Measurements from ENCODE around the gene A2ML1. TPM values are rescaled to one million over a fixed set of nuclear protein-coding genes. Genes with fewer than 3 reads are reported as not detected.
"Not testable (repeated sequence)": the region's sequence is repeated elsewhere in the genome, so short reads cannot be mapped to it uniquely, and the experiment has no call there.

Gene A2ML1
- total RNA-seq, 2 experiments from 2014 or later = not detected

DNA sequence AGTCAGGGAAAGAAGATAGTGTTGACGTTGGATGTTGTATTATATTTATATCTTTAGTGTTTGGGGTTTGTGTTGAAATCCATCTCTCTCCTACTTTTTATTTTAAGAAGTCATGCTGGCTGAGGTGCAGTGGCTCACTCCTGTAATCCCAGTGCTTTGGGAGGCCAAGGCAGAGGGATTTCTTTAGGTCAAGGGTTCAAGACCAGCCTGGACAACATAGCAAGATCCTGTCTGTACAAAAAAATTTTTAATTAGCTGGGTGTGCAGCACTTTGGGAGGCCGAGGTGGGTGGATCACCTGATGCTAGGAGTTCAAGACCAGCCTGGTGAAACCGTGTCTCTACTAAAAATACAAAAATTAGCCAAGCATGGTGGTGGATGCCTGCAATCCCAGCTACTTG lies 23.9 kb downstream of the A2ML1 start:
- no peak for DNase-seq
- no peaks in the 10 kb centered on the region for H3K9me3 Mint-ChIP-seq
- peaks cover 3% of the 10 kb centered on the region for H3K27me3 Mint-ChIP-seq
- ChIA-PET CTCF (interaction anchor here (0.7 to 1.8 kb wide), 3 partner anchors 14 to 63 kb away, joined by 3 to 4 read pairs (median 3); no protein-coding TSS in a partner anchor), POLR2A (no interaction called here)
- H3K36me3 Mint-ChIP-seq (ENCODE audit: low read depth) = no peaks in the 10 kb centered on the region
- no peak overlapping the region for H3K27ac Mint-ChIP-seq
- no peak overlapping the region for H3K4me3 Mint-ChIP-seq
- no peaks in the 10 kb centered on the region for H3K4me1 Mint-ChIP-seq

DNA sequence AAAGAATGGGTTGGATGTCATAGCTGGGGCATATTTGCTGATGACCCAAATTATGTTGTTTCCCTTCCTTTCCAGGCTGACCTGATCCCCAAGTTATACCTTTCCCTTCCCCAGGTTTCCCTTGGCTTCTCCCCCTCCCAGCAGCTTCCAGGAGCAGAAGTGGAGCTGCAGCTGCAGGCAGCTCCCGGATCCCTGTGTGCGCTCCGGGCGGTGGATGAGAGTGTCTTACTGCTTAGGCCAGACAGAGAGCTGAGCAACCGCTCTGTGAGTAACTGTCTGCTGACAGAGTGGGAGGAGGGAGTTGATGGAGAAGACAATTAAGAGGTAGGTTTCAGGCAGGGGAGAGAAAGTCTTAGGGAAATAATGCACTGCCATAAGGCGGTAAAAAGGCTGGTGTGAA lies 25.0 kb downstream of the A2ML1 start:
- no peaks in the 10 kb centered on the region for H3K9me3 Mint-ChIP-seq
- ChIA-PET CTCF (interaction anchor here (1.8 kb wide), 1 partner anchor 43 kb away, joined by 4 read pairs; no protein-coding TSS in a partner anchor), POLR2A (no interaction called here)
- H3K4me3 Mint-ChIP-seq = no peak overlapping the region
- no peaks in the 10 kb centered on the region for H3K36me3 Mint-ChIP-seq (ENCODE audit: low read depth)
- no peaks in the 10 kb centered on the region for H3K4me1 Mint-ChIP-seq
- H3K27ac Mint-ChIP-seq = no peak overlapping the region
- DNase-seq = no peak
- peaks cover 3% of the 10 kb centered on the region for H3K27me3 Mint-ChIP-seq

DNA sequence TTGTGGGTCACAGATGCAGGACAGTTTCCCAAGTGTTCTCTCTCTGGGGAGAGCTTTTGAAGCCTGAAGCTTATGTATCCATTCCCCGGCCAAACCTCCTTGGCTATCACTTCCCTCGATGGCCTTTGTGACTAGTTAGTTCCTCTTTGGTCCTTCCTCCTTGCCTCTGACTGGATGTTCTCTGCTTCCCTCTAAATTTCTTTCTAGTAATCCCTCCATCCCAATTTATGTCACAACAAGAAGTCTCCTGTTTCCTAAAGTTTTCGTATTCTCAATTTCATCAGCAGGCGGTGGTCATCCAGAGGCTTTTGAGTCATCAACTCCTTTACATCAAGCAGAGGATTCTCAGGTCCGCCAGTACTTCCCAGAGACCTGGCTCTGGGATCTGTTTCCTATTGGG lies 27.5 kb downstream of the A2ML1 start:
- no peak for DNase-seq
- H3K27me3 Mint-ChIP-seq = peaks cover 3% of the 10 kb centered on the region
- ChIA-PET CTCF (no interaction called here), POLR2A (no interaction called here)
- no peaks in the 10 kb centered on the region for H3K36me3 Mint-ChIP-seq (ENCODE audit: low read depth)
- H3K9me3 Mint-ChIP-seq = no peaks in the 10 kb centered on the region
- H3K4me3 Mint-ChIP-seq = no peak overlapping the region
- H3K27ac Mint-ChIP-seq = no peak overlapping the region
- H3K4me1 Mint-ChIP-seq = no peaks in the 10 kb centered on the region

DNA sequence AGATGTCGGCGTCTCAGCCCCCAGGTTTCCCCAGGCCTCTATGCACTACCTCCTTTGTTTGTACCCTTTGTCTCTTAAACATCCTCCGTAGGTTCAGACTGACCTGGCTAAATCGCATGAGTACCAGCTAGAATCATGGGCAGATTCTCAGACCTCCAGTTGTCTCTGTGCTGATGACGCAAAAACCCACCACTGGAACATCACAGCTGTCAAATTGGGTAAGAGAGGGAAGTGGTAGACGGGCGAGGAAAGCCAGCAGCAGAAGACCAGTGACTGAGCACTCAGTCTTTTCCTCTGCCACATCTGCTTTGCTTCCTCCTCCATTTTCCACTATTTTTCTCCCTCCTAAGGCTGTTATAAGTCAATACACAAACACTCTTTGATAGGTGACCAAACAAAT lies 29.7 kb downstream of the A2ML1 start:
- H3K27ac Mint-ChIP-seq = no peak overlapping the region
- CTCF ChIA-PET = no interaction called here
- POLR2A ChIA-PET = no interaction called here
- no peak overlapping the region for H3K4me3 Mint-ChIP-seq
- no peak for DNase-seq
- no peaks in the 10 kb centered on the region for H3K9me3 Mint-ChIP-seq
- H3K27me3 Mint-ChIP-seq = peaks cover 3% of the 10 kb centered on the region
- no peaks in the 10 kb centered on the region for H3K4me1 Mint-ChIP-seq
- no peaks in the 10 kb centered on the region for H3K36me3 Mint-ChIP-seq (ENCODE audit: low read depth)

GRCh38 chr12:8855891-8856290 lies 33.5 kb downstream of the A2ML1 start:
- CTCF ChIA-PET = interaction anchor here (1.0 to 1.2 kb wide), 2 partner anchors 35 to 199 kb away, joined by 4 to 7 read pairs; no protein-coding TSS in a partner anchor
- H3K27me3 Mint-ChIP-seq = no peaks in the 10 kb centered on the region

GRCh38 chr12:8859448-8859847 lies 37.0 kb downstream of the A2ML1 start:
- H3K36me3 Mint-ChIP-seq (ENCODE audit: low read depth); H3K27me3 Mint-ChIP-seq; H3K9me3 Mint-ChIP-seq; POLR2A ChIA-PET; H3K4me3 Mint-ChIP-seq; H3K27ac Mint-ChIP-seq; H3K4me1 Mint-ChIP-seq; DNase-seq: not testable (repeated sequence)
- CTCF ChIA-PET = interaction anchor here (1.0 to 2.3 kb wide), 9 partner anchors 10 to 315 kb away, joined by 3 to 29 read pairs (median 9); no protein-coding TSS in a partner anchor

More at GRCh38 chr12:8855891-8856290, 33.5 kb downstream of the A2ML1 start:
- Mint-ChIP-seq H3K9me3 (no peaks in the 10 kb centered on the region), H3K4me1 (no peaks in the 10 kb centered on the region), H3K27ac (no peak overlapping the region), H3K4me3 (no peak overlapping the region), H3K36me3 (ENCODE audit: low read depth) (no peaks in the 10 kb centered on the region)
- POLR2A ChIA-PET = no interaction called here
- no peak for DNase-seq

GRCh38 chr12:8860165-8860961 lies 37.9 kb downstream of the A2ML1 start:
- CTCF ChIA-PET = interaction anchor here (0.6 to 2.3 kb wide), 18 partner anchors 9 to 316 kb away, joined by 3 to 29 read pairs (median 3); no protein-coding TSS in a partner anchor

DNA sequence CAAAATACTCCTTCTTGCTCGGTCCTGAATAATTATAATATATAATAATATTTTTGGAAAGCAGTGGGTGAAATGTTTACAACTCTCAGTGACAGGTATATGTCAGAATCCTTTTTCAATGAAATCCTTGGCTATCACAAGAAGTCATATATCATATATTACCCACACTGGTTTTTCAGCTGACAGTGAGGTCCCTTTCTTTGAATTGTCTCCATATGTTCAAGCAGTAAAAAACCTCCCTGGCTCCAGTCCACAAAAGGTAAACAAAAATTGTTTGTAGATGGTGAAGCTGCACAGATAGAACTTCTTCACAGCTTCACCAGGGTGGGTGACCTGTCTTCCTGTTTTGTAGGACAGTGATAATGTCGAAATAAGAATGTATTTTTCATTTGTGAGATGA lies 44.0 kb downstream of the A2ML1 start:
- H3K36me3 Mint-ChIP-seq (ENCODE audit: low read depth) = no peaks in the 10 kb centered on the region
- no peak overlapping the region for H3K4me3 Mint-ChIP-seq
- no peak for DNase-seq
- ChIA-PET CTCF (interaction anchor here (1.3 kb wide), 1 partner anchor 24 kb away, joined by 3 read pairs; no protein-coding TSS in a partner anchor), POLR2A (no interaction called here)
- peaks cover 8% of the 10 kb centered on the region for H3K27me3 Mint-ChIP-seq
- no peak overlapping the region for H3K27ac Mint-ChIP-seq
- H3K9me3 Mint-ChIP-seq = no peaks in the 10 kb centered on the region
- peaks cover 3% of the 10 kb centered on the region for H3K4me1 Mint-ChIP-seq

More at GRCh38 chr12:8860165-8860961, 37.9 kb downstream of the A2ML1 start:
- POLR2A ChIA-PET = no interaction called here
- H3K36me3 Mint-ChIP-seq (ENCODE audit: low read depth) = no peaks in the 10 kb centered on the region
- H3K27ac Mint-ChIP-seq = no peak overlapping the region
- H3K4me3 Mint-ChIP-seq = no peak overlapping the region
- H3K4me1 Mint-ChIP-seq = no peaks in the 10 kb centered on the region
- peak; percentile 24 for DNase-seq
- peaks cover 4% of the 10 kb centered on the region for H3K27me3 Mint-ChIP-seq
- H3K9me3 Mint-ChIP-seq = no peaks in the 10 kb centered on the region

GRCh38 chr12:8867009-8867408 lies 44.6 kb downstream of the A2ML1 start:
- CTCF ChIA-PET = interaction anchor here (1.3 kb wide), 1 partner anchor 24 kb away, joined by 3 read pairs; no protein-coding TSS in a partner anchor
- H3K27ac Mint-ChIP-seq = no peak overlapping the region
- POLR2A ChIA-PET = no interaction called here
- DNase-seq = no peak
- H3K27me3 Mint-ChIP-seq = peaks cover 8% of the 10 kb centered on the region
- H3K36me3 Mint-ChIP-seq (ENCODE audit: low read depth) = no peaks in the 10 kb centered on the region
- H3K4me3 Mint-ChIP-seq = no peak overlapping the region
- no peaks in the 10 kb centered on the region for H3K9me3 Mint-ChIP-seq
- H3K4me1 Mint-ChIP-seq = peaks cover 3% of the 10 kb centered on the region

DNA sequence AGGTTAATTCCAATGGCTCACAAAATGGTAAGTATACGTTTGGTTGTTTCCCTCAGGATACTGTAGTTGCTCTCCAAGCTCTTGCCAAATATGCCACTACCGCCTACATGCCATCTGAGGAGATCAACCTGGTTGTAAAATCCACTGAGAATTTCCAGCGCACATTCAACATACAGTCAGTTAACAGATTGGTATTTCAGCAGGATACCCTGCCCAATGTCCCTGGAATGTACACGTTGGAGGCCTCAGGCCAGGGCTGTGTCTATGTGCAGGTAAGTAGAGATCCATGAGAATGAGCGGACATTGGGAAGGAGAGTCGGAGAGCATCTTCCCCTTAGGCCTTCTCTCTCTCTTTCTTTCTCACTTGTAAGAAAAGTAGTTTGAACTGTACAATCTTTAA lies 45.4 kb downstream of the A2ML1 start:
- Mint-ChIP-seq H3K9me3 (no peaks in the 10 kb centered on the region), H3K27ac (no peak overlapping the region), H3K27me3 (peaks cover 5% of the 10 kb centered on the region), H3K4me3 (no peak overlapping the region), H3K4me1 (peaks cover 3% of the 10 kb centered on the region), H3K36me3 (ENCODE audit: low read depth) (no peaks in the 10 kb centered on the region)
- POLR2A ChIA-PET = no interaction called here
- CTCF ChIA-PET = interaction anchor here (0.7 to 1.3 kb wide), 2 partner anchors 23 to 187 kb away, joined by 3 read pairs; no protein-coding TSS in a partner anchor
- no peak for DNase-seq

DNA sequence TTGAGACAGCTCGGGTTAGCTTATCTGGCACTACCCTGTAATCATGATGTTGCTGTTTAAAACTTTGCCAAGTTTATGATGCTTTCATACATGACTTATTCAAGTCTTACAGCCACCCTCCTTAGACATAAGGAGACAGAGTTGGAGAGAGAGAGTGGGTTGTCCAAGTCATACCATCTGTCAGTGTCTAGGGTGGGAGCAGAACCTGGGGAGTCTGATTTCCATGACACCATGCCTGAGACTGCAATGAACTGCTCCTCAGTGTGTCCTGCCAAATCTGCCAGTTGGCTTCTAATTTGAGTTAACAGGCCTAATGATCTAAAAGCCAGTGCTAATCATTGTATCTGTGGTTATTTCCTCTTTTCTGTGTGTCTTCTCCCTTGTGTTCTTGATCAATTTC lies 48.2 kb downstream of the A2ML1 start:
- H3K4me1 Mint-ChIP-seq = peaks cover 3% of the 10 kb centered on the region
- ChIA-PET CTCF (interaction anchor here (1.0 to 2.0 kb wide), 2 partner anchors 20 to 213 kb away, joined by 7 to 8 read pairs; no protein-coding TSS in a partner anchor), POLR2A (no interaction called here)
- no peak overlapping the region for H3K4me3 Mint-ChIP-seq
- DNase-seq = no peak
- peaks cover 4% of the 10 kb centered on the region for H3K27me3 Mint-ChIP-seq
- H3K27ac Mint-ChIP-seq = no peak overlapping the region
- no peaks in the 10 kb centered on the region for H3K36me3 Mint-ChIP-seq (ENCODE audit: low read depth)
- H3K9me3 Mint-ChIP-seq = no peaks in the 10 kb centered on the region

GRCh38 chr12:8871068-8871467 lies 48.6 kb downstream of the A2ML1 start:
- Mint-ChIP-seq H3K9me3 (no peaks in the 10 kb centered on the region), H3K27me3 (peaks cover 7% of the 10 kb centered on the region), H3K36me3 (ENCODE audit: low read depth) (no peaks in the 10 kb centered on the region), H3K27ac (no peak overlapping the region), H3K4me1 (peaks cover 3% of the 10 kb centered on the region), H3K4me3 (no peak overlapping the region)
- no peak for DNase-seq
- CTCF ChIA-PET = interaction anchor here (2.0 kb wide), 1 partner anchor 19 kb away, joined by 8 read pairs; no protein-coding TSS in a partner anchor
- POLR2A ChIA-PET = no interaction called here

DNA sequence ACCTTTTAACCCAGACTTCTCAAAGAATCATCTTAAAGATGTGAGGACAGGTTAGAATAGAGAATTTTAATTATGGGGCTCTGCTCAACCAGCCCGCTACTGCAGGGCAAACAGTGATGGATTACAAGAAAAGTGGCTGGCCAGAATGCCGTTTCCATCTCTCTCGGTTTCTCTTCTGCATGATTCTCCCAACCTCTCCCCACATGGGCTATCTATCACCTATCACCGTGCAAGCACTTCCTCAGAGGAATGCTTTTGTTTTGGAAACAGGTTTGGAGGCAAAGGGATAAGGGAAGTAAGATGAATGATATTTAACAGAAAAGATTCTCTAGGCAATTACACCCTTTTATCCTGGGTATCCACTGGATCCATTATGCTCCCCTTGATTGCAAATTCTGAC lies 54.5 kb downstream of the A2ML1 start:
- DNase-seq = no peak
- Mint-ChIP-seq H3K27ac (no peak overlapping the region), H3K9me3 (no peaks in the 10 kb centered on the region), H3K27me3 (peaks cover 9% of the 10 kb centered on the region), H3K4me3 (no peak overlapping the region), H3K4me1 (no peaks in the 10 kb centered on the region), H3K36me3 (ENCODE audit: low read depth) (no peaks in the 10 kb centered on the region)
- ChIA-PET POLR2A (no interaction called here), CTCF (no interaction called here)

All from activated CD4-positive, alpha-beta memory T cell treated with anti-CD3 and anti-CD28 coated beads, Interleukin-2, amount 10 ng/mL, durations not matched to agents 7 days and 5 days (primary cell).